Parathyroid adenoma (tissue), 2 donors: Measurements from ENCODE around the gene LRRC66.

Source experiments
- H2AFZ ChIP-seq: fragments of 300-600 bp; sonication (generic); one replicate; pipeline ENCODE4 v1.7.0; 2017; ENCODE audit warnings: antibody characterized with exemption, mild to moderate bottlenecking
- H3K27ac ChIP-seq: fragments of 300-600 bp; sonication (generic); one replicate; pipeline ENCODE4 v1.7.0; 2017
- H3K27me3 ChIP-seq: fragments of 300-600 bp; sonication (generic); one replicate; pipeline ENCODE4 v1.7.0; 2017; ENCODE audit warnings: low read length; ENCODE audit not compliant: control insufficient read depth, insufficient read depth
- H3K36me3 ChIP-seq: fragments of 300-600 bp; sonication (generic); one replicate; pipeline ENCODE4 v1.7.0; 2017; ENCODE audit warnings: low read length; ENCODE audit not compliant: control insufficient read depth, insufficient read depth
- H3K4me1 ChIP-seq: fragments of 300-600 bp; sonication (generic); one replicate; pipeline ENCODE4 v1.7.0; 2017; ENCODE audit warnings: control low read depth
- H3K4me2 ChIP-seq: fragments of 300-600 bp; sonication (generic); one replicate; pipeline ENCODE4 v1.7.0; 2017; ENCODE audit warnings: low read length
- H3K4me3 ChIP-seq: fragments of 300-600 bp; sonication (generic); one replicate; pipeline ENCODE4 v1.7.0; 2017; ENCODE audit warnings: low read depth, low read length
- H3K79me2 ChIP-seq: fragments of 300-600 bp; sonication (generic); one replicate; pipeline ENCODE4 v1.7.0; 2017; ENCODE audit warnings: control low read depth
- H3K9ac ChIP-seq: fragments of 300-600 bp; sonication (generic); one replicate; pipeline ENCODE4 v1.7.0; 2017; ENCODE audit warnings: mild to moderate bottlenecking
- H3K9me3 ChIP-seq: fragments of 300-600 bp; sonication (generic); one replicate; pipeline ENCODE4 v1.7.0; 2017; ENCODE audit warnings: low read length; ENCODE audit not compliant: control insufficient read depth
- TF ChIP-seq, protein P1 (sequence below): fragments of 300-600 bp; sonication (generic); IDR thresholded peaks from one replicate; pipeline ENCODE4 v1.7.0; 2017; ENCODE audit warnings: antibody characterized with exemption, mild to moderate bottlenecking
- donor health status: primary hyperparathyroidism.

LRRC66 gene

DNA sequence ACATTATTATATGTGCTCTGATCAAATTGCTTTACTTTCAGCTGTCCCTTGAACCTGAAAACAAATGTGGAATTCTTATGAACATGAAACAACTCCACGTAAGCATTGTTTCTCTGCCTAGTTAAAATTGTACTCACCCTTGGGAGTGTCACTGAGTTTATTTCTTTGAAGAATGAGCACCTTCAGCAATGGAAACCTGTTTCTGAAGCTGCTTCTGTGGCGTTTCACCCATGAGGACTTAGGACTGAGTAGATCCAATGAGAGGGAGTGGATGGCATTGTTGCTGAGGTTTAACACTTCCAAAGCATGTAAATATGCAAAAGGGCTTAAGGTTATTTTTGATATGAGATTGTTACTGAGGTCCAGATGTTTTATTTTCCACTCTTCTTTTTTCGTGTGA, 3.2 kb downstream of the LRRC66 start:
- H3K9ac ChIP-seq = no peak overlapping the region
- H3K27ac ChIP-seq = no peak overlapping the region
- no peaks in the 10 kb centered on the region for H3K27me3 ChIP-seq
- no peak overlapping the region for H3K4me3 ChIP-seq
- TF ChIP-seq, protein P1, sequence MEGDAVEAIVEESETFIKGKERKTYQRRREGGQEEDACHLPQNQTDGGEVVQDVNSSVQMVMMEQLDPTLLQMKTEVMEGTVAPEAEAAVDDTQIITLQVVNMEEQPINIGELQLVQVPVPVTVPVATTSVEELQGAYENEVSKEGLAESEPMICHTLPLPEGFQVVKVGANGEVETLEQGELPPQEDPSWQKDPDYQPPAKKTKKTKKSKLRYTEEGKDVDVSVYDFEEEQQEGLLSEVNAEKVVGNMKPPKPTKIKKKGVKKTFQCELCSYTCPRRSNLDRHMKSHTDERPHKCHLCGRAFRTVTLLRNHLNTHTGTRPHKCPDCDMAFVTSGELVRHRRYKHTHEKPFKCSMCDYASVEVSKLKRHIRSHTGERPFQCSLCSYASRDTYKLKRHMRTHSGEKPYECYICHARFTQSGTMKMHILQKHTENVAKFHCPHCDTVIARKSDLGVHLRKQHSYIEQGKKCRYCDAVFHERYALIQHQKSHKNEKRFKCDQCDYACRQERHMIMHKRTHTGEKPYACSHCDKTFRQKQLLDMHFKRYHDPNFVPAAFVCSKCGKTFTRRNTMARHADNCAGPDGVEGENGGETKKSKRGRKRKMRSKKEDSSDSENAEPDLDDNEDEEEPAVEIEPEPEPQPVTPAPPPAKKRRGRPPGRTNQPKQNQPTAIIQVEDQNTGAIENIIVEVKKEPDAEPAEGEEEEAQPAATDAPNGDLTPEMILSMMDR = no peak
- H3K79me2 ChIP-seq = no peaks in the 10 kb centered on the region
- no peak overlapping the region for H2AFZ ChIP-seq
- no peaks in the 10 kb centered on the region for H3K36me3 ChIP-seq
- H3K4me2 ChIP-seq = no peak overlapping the region
- no peaks in the 10 kb centered on the region for H3K9me3 ChIP-seq
- no peaks in the 10 kb centered on the region for H3K4me1 ChIP-seq

DNA sequence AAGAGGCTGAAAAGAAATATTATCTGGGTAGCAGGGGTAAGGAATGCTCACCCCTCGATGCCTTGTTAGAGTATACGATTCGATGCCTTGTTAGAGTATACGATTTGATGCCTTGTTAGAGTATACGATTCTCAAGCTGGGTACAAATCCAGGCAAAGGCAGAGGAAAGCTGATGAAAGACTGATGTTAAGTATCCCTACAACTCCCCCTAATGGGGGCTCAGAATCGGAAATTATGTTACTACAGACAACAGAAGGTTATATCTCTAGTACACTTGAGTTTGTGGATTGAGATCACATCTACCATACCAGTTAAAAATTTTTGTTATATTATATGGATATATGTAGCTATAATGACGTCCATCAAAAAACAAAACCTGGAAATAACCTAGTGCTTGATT, 4.8 kb downstream of the LRRC66 start:
- Histone ChIP-seq H3K27ac (no peak overlapping the region), H3K79me2 (no peaks in the 10 kb centered on the region), H2AFZ (no peak overlapping the region), H3K9me3 (no peaks in the 10 kb centered on the region), H3K9ac (no peak overlapping the region), H3K36me3 (no peaks in the 10 kb centered on the region), H3K4me2 (no peak overlapping the region), H3K4me3 (no peak overlapping the region), H3K27me3 (no peaks in the 10 kb centered on the region), H3K4me1 (no peaks in the 10 kb centered on the region)
- TF ChIP-seq, protein P1 = no peak

DNA sequence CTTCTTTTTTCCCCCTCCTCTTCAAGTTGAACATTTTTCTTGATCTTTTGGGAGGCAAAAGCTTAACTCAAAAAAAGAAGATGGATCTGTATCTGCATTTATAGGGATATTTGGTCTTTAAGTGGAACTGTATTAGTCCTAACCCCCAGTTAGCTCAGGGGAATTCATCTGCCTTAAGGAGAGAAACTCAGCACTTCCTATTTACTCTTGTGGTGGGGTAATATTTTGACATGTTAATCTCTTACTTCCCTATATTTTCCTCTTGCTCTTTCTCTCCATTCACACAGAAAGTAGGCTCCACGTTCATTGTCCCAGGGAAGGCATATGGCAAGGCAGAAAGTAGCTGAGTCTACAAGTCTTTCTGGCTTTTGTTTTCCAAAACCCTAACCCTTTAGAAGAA, 5.3 kb downstream of the LRRC66 start:
- Histone ChIP-seq H3K4me2 (no peak overlapping the region), H3K4me3 (no peak overlapping the region), H3K9me3 (no peaks in the 10 kb centered on the region), H3K79me2 (no peaks in the 10 kb centered on the region), H3K9ac (no peak overlapping the region), H3K27me3 (no peaks in the 10 kb centered on the region), H3K27ac (no peak overlapping the region), H3K36me3 (no peaks in the 10 kb centered on the region), H3K4me1 (no peaks in the 10 kb centered on the region), H2AFZ (no peak overlapping the region)
- TF ChIP-seq, protein P1 = no peak

DNA sequence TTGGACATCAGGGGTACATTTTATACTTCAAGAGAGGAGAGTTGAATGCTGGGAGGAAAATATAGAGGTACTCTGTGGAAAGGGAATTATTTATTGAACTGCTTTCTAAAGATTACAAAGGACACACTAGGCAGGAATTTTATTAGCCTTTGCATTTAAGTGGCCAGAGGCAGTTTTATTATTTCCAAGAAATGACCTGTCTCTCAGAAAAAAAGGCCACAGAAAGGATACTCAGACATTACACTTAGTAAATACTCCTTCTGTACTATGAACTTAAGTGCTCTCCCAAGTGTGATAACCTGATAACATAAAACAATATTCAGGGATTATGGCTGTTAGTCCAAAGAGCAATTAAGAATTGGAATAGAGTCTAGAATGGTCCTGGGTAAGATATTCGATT, 7.5 kb downstream of the LRRC66 start:
- Histone ChIP-seq H3K4me2 (no peak overlapping the region), H3K4me1 (no peaks in the 10 kb centered on the region), H3K4me3 (no peak overlapping the region), H3K27ac (no peak overlapping the region), H3K79me2 (no peaks in the 10 kb centered on the region), H3K9me3 (no peaks in the 10 kb centered on the region), H3K9ac (no peak overlapping the region), H2AFZ (no peak overlapping the region), H3K27me3 (no peaks in the 10 kb centered on the region), H3K36me3 (no peaks in the 10 kb centered on the region)
- TF ChIP-seq, protein P1 = no peak

DNA sequence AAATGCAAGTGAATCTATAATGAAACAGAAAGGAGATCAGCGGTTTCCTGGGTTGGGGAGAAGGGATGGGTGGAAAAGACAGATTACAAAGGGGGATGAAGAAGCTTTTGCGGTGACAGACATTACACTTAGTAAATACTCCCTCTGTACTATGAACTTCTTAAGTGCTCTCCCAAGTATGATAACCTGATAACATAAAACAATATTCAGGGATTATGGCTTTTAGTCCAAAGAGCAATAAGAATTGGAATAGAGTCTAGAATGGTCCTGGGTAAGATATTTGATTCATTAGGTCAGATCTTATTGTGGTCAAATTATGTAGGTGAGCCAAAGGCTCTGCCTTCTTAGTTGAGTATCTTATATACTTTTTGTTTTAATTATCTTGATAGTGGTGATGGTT, 9.2 kb downstream of the LRRC66 start:
- Histone ChIP-seq H3K4me1 (no peaks in the 10 kb centered on the region), H3K79me2 (no peaks in the 10 kb centered on the region), H3K4me2 (no peak overlapping the region), H3K36me3 (no peaks in the 10 kb centered on the region), H3K4me3 (no peak overlapping the region), H3K9me3 (no peaks in the 10 kb centered on the region), H3K27me3 (no peaks in the 10 kb centered on the region), H3K27ac (no peak overlapping the region), H3K9ac (no peak overlapping the region), H2AFZ (no peak overlapping the region)
- TF ChIP-seq, protein P1 = no peak
